DOHH2 (cell line): ENCODE results near the gene KIDINS220.

Experiments
- EZH2phosphoT487 ChIP-seq: fragments of 200-600 bp; sonication (generic); IDR thresholded peaks from 2 replicates; pipeline ENCODE4 v1.6.1; 2017; ENCODE audit warnings: borderline replicate concordance, mild to moderate bottlenecking, antibody characterized with exemption, low read length, moderate library complexity, mixed read lengths
- TF ChIP-seq, protein P1 (sequence below): fragments of 200-600 bp; sonication (generic); IDR thresholded peaks from one replicate; pipeline ENCODE4 v1.5.1; 2014; ENCODE audit warnings: antibody characterized with exemption, mild to moderate bottlenecking, low read depth, low read length; ENCODE audit not compliant: poor library complexity, severe bottlenecking

DNA sequence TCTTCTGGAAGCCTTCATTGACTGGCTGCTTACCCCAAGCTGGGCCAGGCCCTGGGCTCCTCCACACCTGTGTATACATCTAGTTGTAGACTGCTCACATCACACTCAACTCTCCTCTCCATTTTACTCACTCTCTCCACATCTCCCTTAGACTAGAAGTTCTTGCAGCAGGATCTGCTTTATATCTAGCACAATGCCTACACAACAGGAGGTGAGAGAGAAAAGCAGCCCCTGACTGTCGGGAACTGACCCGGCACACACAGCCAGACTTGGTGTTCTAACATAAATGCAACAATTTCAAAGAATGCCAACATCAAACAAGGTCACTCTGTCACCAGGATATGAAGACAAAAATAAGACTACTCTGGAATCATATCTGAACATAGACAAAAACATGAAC lies 5.9 kb downstream of the KIDINS220 start:
- TF ChIP-seq, protein P1, sequence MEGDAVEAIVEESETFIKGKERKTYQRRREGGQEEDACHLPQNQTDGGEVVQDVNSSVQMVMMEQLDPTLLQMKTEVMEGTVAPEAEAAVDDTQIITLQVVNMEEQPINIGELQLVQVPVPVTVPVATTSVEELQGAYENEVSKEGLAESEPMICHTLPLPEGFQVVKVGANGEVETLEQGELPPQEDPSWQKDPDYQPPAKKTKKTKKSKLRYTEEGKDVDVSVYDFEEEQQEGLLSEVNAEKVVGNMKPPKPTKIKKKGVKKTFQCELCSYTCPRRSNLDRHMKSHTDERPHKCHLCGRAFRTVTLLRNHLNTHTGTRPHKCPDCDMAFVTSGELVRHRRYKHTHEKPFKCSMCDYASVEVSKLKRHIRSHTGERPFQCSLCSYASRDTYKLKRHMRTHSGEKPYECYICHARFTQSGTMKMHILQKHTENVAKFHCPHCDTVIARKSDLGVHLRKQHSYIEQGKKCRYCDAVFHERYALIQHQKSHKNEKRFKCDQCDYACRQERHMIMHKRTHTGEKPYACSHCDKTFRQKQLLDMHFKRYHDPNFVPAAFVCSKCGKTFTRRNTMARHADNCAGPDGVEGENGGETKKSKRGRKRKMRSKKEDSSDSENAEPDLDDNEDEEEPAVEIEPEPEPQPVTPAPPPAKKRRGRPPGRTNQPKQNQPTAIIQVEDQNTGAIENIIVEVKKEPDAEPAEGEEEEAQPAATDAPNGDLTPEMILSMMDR = no peak
- TF ChIP-seq EZH2phosphoT487 = no peak
